ENCODE data around the gene OSBPL8.
"Not testable (repeated sequence)": the region's sequence is repeated elsewhere in the genome, so short reads cannot be mapped to it uniquely, and the experiment has no call there.

The OSBPL8 gene

DNA sequence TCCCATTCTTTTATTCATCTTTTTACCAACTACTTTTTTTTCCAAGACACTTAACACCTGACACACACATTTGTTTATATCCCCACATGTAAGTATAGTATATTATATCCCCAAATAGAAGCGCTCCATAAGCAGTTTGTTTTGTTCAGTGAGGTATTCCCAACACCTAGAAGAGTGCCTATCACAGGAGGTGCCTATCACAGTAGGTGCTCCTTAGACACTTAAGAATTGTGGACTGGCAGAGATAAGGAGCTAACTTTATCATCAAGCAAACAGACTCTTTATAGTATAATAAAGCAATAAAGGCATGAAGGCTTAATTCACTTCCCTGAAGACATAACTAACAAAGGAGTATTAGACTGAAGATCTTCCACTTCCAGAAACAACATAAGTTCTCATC, 29.1 kb downstream of the OSBPL8 start:
- no peak for DNase-seq (ENCODE audit: low read depth)
- TF ChIP-seq, protein P1, sequence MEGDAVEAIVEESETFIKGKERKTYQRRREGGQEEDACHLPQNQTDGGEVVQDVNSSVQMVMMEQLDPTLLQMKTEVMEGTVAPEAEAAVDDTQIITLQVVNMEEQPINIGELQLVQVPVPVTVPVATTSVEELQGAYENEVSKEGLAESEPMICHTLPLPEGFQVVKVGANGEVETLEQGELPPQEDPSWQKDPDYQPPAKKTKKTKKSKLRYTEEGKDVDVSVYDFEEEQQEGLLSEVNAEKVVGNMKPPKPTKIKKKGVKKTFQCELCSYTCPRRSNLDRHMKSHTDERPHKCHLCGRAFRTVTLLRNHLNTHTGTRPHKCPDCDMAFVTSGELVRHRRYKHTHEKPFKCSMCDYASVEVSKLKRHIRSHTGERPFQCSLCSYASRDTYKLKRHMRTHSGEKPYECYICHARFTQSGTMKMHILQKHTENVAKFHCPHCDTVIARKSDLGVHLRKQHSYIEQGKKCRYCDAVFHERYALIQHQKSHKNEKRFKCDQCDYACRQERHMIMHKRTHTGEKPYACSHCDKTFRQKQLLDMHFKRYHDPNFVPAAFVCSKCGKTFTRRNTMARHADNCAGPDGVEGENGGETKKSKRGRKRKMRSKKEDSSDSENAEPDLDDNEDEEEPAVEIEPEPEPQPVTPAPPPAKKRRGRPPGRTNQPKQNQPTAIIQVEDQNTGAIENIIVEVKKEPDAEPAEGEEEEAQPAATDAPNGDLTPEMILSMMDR (conservative IDR thresholded peaks at IDR 0.05; ENCODE audit: low read depth, low read length): no peak
- H3K4me3 ChIP-seq (ENCODE audit: low read length): no peak overlapping the region

DNA sequence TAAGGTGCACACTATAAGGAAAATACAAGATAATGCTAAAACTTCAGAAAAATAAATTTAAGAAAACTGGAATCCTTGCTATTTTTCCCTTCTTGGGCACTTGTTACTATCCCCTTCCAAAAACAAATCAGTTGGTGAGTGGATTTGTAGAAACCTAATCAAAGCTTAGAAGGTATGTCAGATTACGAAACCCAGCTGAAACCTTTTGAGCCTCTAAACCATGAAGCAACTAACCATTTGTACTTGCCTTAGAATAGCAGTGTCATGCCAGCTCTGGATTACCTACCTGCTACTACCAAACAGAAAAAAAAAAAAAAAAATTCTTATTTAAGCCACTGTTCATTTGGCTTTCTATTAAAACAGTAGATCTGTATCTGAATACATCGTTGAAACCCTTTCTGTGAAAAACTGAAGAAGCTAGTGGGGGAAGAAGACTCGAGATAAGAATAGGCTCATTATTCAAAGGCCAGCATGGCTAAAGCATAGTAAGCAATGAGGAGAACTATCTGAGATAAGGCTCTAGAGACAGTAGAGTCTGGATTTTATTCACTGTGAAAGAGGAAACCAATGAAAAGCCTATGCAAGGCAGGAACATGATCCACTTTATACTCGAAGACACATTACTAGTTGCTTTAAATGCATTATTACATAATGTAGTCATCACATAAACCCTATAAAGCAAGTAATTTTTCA, 30.2 kb downstream of the OSBPL8 start:
- no peak overlapping the region for H3K4me3 ChIP-seq (ENCODE audit: low read length)

DNA sequence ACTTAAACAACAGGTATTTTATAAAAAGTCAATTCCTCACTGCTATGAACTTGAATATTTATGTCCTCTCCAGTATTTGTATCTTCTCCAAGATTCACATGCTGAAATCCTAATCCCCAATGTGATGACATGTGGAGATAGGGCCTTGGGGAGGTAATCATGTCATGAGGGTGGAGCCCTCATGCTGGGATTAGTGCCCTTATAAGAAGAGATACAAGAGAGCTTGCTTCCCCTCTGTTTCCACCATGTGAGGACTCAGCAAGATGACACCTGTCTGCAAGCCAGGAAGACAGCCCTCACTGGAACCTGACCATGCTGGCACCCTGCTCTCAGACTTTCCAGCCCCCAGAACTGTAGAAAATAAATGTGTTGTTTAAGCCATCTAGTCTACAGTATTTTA, 36.2 kb downstream of the OSBPL8 start:
- DNase-seq (ENCODE audit: low read depth): no peak
- no peak overlapping the region for H3K4me3 ChIP-seq (ENCODE audit: low read length)
- TF ChIP-seq, protein P1 (conservative IDR thresholded peaks at IDR 0.05; ENCODE audit: low read depth, low read length): no peak

More for the DNA sequence above, 30.2 kb downstream of the OSBPL8 start:
- TF ChIP-seq, protein P1 (conservative IDR thresholded peaks at IDR 0.05; ENCODE audit: low read depth, low read length): no peak
- no peak for DNase-seq (ENCODE audit: low read depth)

DNA sequence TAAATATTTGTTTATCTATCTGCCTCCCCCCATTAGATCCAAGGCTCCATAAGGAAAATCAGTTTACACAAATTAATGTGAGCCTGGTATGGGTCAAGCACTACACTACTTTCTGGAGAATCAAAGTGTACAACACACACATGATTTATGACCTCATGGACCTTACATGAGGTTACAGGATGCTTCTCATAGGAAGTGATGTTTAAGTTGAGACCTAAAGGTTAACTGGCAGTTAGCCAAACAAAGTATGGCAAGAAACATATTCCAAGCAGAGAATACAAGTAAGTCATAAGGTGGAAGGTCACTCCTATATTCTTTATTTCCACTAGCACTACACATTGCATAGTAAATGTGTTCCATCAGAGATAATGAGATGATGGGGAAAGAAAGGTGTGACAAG, 39.2 kb downstream of the OSBPL8 start:
- H3K4me3 ChIP-seq (ENCODE audit: low read length): no peak overlapping the region
- DNase-seq (ENCODE audit: low read depth): no peak

DNA sequence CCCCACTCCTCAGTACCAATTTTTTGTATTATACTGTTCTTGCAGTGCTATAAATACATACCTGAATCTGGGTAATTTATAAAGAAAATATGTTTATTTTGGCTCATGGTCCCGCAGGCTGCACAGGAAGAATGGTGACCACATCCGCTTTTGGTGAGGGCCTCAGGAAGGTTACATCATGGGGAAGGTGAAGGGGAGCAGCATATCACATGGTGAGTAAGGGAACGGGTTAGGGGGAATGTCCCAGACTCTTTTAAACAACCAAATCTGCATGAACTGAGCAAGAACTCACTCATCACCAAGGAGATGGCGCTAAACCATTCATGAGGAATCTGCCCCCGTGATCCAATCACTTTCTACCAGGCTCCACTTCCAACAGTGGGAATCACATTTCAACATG, 40.0 kb downstream of the OSBPL8 start:
- DNase-seq (ENCODE audit: low read depth): no peak
- TF ChIP-seq, protein P1 (conservative IDR thresholded peaks at IDR 0.05; ENCODE audit: low read depth, low read length): no peak
- no peak overlapping the region for H3K4me3 ChIP-seq (ENCODE audit: low read length)

More for the DNA sequence above, 39.2 kb downstream of the OSBPL8 start:
- TF ChIP-seq, protein P1 (conservative IDR thresholded peaks at IDR 0.05; ENCODE audit: low read depth, low read length): no peak

DNA sequence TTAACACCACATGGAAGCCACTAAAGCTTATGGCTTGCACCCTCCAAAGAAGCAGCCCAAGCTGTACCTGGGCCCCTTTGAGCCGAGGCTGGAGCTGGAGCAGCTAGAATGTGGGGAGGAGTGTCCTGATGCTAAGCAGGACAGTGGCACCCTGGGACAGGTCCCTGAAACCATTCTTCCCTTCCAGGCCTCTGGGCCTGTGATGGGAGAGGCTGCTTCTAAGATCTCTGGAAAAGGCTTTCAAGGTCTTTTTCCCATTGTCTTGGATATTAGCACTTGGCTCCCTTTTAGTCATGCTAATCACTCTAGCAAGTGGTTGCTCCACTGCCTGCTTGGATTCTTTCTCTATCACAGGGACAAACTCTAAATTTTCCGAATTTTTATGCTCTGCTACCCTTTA, 40.9 kb downstream of the OSBPL8 start:
- H3K4me3 ChIP-seq (ENCODE audit: low read length): no peak overlapping the region
- TF ChIP-seq, protein P1 (conservative IDR thresholded peaks at IDR 0.05; ENCODE audit: low read depth, low read length): no peak
- DNase-seq (ENCODE audit: low read depth): no peak

DNA sequence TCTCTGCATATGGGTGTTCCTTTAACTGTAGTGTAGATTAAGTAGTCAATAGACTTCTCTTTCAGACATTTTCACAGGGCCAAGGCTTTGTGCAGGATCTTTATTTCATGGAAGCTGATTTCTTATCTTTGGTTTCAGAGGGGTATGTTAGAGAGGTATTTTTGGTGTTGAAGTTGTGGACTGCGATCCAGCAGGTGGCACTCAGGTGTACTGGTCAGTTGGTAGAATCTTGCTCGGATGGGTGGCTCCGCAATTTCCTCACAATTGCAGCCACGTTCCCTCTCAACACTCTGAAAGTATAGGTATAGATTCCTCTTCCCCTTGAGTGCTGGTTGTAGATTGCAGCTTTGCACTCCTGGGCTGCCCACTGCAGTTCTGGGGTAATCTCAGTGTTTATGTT, 44.3 kb downstream of the OSBPL8 start:
- TF ChIP-seq, protein P1 (conservative IDR thresholded peaks at IDR 0.05; ENCODE audit: low read depth, low read length): peak; percentile 1
- H3K4me3 ChIP-seq (ENCODE audit: low read length): no peak overlapping the region
- DNase-seq (ENCODE audit: low read depth): no peak

DNA sequence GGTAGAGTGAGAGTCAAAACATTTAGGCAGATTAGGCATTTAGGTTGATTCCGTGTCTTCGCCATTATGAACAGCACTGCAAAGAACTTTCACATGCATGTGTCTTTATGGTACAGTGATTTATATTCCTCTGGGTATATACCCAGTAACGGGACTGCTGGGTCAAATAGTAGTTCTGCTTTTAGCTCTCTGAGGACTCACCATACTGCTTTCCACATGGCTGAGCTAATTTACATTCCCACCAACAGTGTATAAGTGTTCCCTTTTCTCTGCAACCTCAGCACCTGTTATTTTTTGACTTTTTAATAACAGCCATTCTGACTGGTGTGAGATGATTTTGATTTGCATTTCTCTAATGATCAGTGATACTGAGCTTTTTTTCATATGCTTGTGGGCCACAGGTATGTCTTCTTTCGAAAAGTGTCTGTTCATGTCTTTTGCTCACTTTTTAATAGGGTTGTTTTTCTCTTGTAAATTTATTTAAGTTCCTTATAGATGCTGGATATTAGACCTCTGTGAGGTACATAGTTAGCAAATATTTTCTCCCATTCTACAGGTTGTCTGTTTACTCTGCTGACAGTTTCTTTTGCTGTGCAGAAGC, 48.4 kb downstream of the OSBPL8 start:
- H3K4me3 ChIP-seq (ENCODE audit: low read length); DNase-seq (ENCODE audit: low read depth): not testable (repeated sequence)

Data from retinal pigment epithelial cell (primary cell).